SU-DHL-6 (cell line): Measurements from ENCODE around the gene GABPA.
A peak's percentile ranks its signal among the peaks of the same experiment; 100 is the strongest.

ENCODE experiments used
- H2AFZ ChIP-seq: fragments of 200-600 bp; sonication (generic); 2 replicates; pipeline ENCODE4 v1.6.1; 2014; ENCODE audit warnings: low read depth, mild to moderate bottlenecking, moderate library complexity, mixed read lengths, antibody characterized with exemption, low read length; ENCODE audit not compliant: severe bottlenecking
- H3F3A ChIP-seq: fragments of 200-600 bp; shearing (Covaris generic); 2 replicates; pipeline ENCODE4 v1.6.0; 2016; ENCODE audit warnings: antibody characterized with exemption, mild to moderate bottlenecking; ENCODE audit not compliant: insufficient read depth
- H3K27ac ChIP-seq: fragments of 200-600 bp; sonication (generic); 2 replicates; pipeline ENCODE4 v1.5.1; 2016; ENCODE audit warnings: low read depth, mild to moderate bottlenecking, low read length, moderate library complexity, mixed read lengths
- H3K27me3 ChIP-seq: fragments of 200-600 bp; sonication (generic), shearing (Covaris generic); 2 replicates; pipeline ENCODE4 v1.6.0; 2014; ENCODE audit warnings: mild to moderate bottlenecking, low read length
- H3K36me3 ChIP-seq: fragments of 200-600 bp; sonication (generic); 2 replicates; pipeline ENCODE4 v1.6.1; 2014; ENCODE audit warnings: mild to moderate bottlenecking, low read length, mixed read lengths
- H3K4me2 ChIP-seq: fragments of 300-600, 200-600 bp; shearing (Covaris generic), sonication (generic); 2 replicates; pipeline ENCODE4 v1.6.0; 2014; ENCODE audit warnings: low read length, low read depth, mild to moderate bottlenecking; ENCODE audit not compliant: poor library complexity, severe bottlenecking
- H3K4me3 ChIP-seq: fragments of 200-600 bp; sonication (generic); 2 replicates; pipeline ENCODE4 v1.5.1; 2014; ENCODE audit warnings: antibody characterized with exemption, low read length, mild to moderate bottlenecking, mixed read lengths; ENCODE audit not compliant: insufficient read depth, poor library complexity, severe bottlenecking
- H3K79me2 ChIP-seq: fragments of 200-600 bp; sonication (generic); 2 replicates; pipeline ENCODE4 v1.6.1; 2014; ENCODE audit warnings: mild to moderate bottlenecking, low read length, moderate library complexity; ENCODE audit not compliant: insufficient read depth
- H3K9ac ChIP-seq: fragments of 200-600 bp; sonication (generic); 2 replicates; pipeline ENCODE4 v1.7.0; 2014; ENCODE audit warnings: mild to moderate bottlenecking, low read length
- H3K9me2 ChIP-seq: fragments of 200-600 bp; sonication (generic); replicated peaks from 2 replicates; pipeline ENCODE4 v1.6.1; 2014; ENCODE audit warnings: low read length; ENCODE audit not compliant: insufficient read depth
- H3K9me3 ChIP-seq: fragments of 200-600 bp; sonication (generic); 2 replicates; pipeline ENCODE4 v1.6.1; 2014; ENCODE audit warnings: low read length, mixed read lengths; ENCODE audit not compliant: insufficient read depth
- H4K20me1 ChIP-seq: fragments of 200-600 bp; sonication (generic); 2 replicates; pipeline ENCODE4 v1.6.1; 2014; ENCODE audit warnings: low read depth, mild to moderate bottlenecking, antibody characterized with exemption, low read length, moderate library complexity, mixed read lengths
- CTCF ChIP-seq: fragments of 200-600 bp; sonication (generic); IDR thresholded peaks from one replicate; pipeline ENCODE4 v1.5.1; 2017; ENCODE audit warnings: antibody characterized with exemption, mild to moderate bottlenecking, low read length, moderate library complexity; ENCODE audit not compliant: insufficient read depth, poor library complexity, severe bottlenecking
- EZH2phosphoT487 ChIP-seq: fragments of 200-600 bp; sonication (generic), shearing (Covaris generic); conservative IDR thresholded peaks from 2 replicates; pipeline ENCODE4 v1.6.1; 2018; ENCODE audit warnings: mild to moderate bottlenecking, antibody characterized with exemption, low read length, moderate library complexity, mixed read lengths

Gene GABPA

GRCh38 chr21:25734904-25735645 is at the start of gene GABPA, which contains the start of gene ATP5PF:
TSS of gene GABPA (plus strand) at chr21:25734972. CDS start at chr21:25741599, 6,627 bp downstream.
TSS of gene ATP5PF (minus strand) at chr21:25734904. CDS start at chr21:25729794, 5,110 bp downstream.
- H3K9ac ChIP-seq: peak within 1 kb of the TSS; percentile 94
- no peaks in the 10 kb centered on the region for H4K20me1 ChIP-seq
- peaks cover 9% of the 10 kb centered on the region for H3F3A ChIP-seq
- no peaks in the 10 kb centered on the region for H3K27me3 ChIP-seq
- H3K27ac ChIP-seq: peak within 1 kb of the TSS; percentile 95
- TF ChIP-seq CTCF: no peak
- TF ChIP-seq EZH2phosphoT487: no peak
- peaks cover 88% of the 10 kb centered on the region for H3K79me2 ChIP-seq
- H3K4me2 ChIP-seq: peak within 1 kb of the TSS; percentile 99
- peak within 1 kb of the TSS; percentile 89 for H2AFZ ChIP-seq
- peak within 1 kb of the TSS; percentile 96 for H3K4me3 ChIP-seq
- no peaks in the 10 kb centered on the region for H3K9me3 ChIP-seq
- H3K36me3 ChIP-seq: 0 out of 2 replicates have a peak, but pooled peaks cover 2% of the 10 kb centered on the region
- no peaks in the 10 kb centered on the region for H3K9me2 ChIP-seq

- Histone ChIP-seq H3K27ac (no peak overlapping the region), H2AFZ (no peak overlapping the region), H3F3A (no peaks in the 10 kb centered on the region), H3K4me3 (no peak overlapping the region), H4K20me1 (no peaks in the 10 kb centered on the region), H3K9ac (no peak overlapping the region), H3K4me2 (no peak overlapping the region), H3K9me2 (no peaks in the 10 kb centered on the region), H3K9me3 (no peaks in the 10 kb centered on the region), H3K36me3 (no peaks in the 10 kb centered on the region), H3K27me3 (no peaks in the 10 kb centered on the region), H3K79me2 (no peaks in the 10 kb centered on the region)
- TF ChIP-seq CTCF (no peak), EZH2phosphoT487 (no peak)
Observed at GRCh38 chr21:25687787-25688186, 47.0 kb upstream of the GABPA start.

DNA sequence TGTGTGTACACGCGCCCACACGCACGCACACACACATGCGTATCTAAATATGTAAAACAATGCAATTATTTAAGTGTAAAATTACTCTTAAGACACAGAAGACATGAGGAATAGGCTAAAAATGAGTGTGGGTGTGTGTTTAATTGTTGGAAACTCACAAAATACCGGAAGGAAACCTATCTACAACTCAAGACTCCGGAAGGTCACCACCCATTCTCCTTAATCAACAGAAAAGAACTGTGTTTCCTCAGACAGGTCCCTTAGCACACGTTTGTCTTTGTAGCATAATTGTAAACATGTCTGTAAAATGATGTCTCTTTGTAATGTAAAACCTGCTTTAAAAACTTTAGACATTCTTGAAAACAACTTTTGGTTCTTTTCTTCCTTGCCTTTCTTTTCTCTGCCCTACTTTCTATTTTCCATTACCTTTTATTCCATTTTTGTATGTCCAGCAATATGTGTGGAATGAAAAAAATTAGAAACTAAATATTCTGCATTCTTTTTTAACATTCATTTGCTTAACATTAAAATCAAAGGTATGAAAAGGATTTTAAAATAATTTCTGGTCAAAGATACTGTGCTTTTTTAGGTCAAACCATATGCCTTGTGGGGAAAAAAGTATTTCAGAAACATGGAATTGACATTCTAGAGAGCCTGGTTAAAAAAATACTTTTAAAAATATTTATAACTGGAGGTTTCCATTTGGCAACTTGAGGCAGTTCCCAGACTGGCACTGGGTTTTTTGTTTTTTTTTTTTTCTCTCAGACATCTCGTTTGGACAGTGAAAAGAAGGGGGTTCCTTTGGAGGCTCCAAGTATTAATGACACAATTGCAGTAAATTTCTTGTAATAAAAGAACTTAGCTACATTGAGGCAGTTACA is 46.3 kb upstream of the GABPA start:
- Histone ChIP-seq H2AFZ (no peak overlapping the region), H3K36me3 (no peaks in the 10 kb centered on the region), H3K9me3 (no peaks in the 10 kb centered on the region), H3K4me3 (no peak overlapping the region), H3K79me2 (no peaks in the 10 kb centered on the region), H3K9ac (no peak overlapping the region), H3K4me2 (no peak overlapping the region), H3F3A (no peaks in the 10 kb centered on the region), H4K20me1 (no peaks in the 10 kb centered on the region), H3K27me3 (no peaks in the 10 kb centered on the region), H3K27ac (no peak overlapping the region), H3K9me2 (no peaks in the 10 kb centered on the region)
- no peak for TF ChIP-seq EZH2phosphoT487
